GM18907 (cell line): ENCODE data around the gene SYNM.

Source experiments
- ATAC-seq: cut with Tn5 transposase; IDR thresholded peaks from one replicate; pipeline ENCODE4 v1.9.1; 2021; ENCODE audit warnings: mild to moderate bottlenecking, moderate library complexity; ENCODE audit not compliant: unreplicated experiment

SYNM gene

DNA sequence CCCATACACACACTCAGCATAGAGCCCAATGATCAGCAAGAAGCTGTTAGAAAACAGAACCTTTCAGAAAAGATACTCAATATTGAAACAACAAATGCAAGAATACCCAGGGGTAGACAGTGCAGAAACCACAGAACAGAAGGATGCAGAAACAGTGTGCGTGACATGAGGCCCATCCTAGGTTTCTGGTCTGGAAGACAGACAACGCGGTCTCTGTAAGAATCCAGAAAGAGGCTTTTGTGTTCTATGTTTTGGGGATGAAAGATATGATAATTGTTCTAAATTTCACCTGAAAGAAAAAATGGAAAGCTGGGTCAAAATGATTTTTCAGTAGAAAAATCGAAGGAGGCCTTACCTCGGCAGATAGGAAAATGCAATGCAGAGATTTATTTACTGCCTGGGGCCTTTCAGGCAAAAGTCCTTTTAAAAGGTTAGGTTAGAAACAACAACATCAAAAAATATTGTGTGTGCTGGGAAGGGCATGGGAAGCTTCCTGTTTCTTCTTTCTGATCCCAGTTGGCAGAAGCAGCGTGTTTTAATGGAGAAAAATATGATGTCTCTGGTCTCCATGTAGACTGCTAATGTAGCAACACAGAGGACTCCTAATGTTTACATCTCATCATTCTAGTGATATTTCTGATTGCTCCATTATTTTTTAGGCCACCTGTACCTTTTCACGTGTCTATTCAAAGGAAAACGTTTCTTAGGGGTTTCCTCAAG lies 17.0 kb downstream of the SYNM start:
- ATAC-seq, result no peak

GRCh38 chr15:99122831-99123712 lies 18.2 kb downstream of the SYNM start:
- ATAC-seq, result no peak

DNA sequence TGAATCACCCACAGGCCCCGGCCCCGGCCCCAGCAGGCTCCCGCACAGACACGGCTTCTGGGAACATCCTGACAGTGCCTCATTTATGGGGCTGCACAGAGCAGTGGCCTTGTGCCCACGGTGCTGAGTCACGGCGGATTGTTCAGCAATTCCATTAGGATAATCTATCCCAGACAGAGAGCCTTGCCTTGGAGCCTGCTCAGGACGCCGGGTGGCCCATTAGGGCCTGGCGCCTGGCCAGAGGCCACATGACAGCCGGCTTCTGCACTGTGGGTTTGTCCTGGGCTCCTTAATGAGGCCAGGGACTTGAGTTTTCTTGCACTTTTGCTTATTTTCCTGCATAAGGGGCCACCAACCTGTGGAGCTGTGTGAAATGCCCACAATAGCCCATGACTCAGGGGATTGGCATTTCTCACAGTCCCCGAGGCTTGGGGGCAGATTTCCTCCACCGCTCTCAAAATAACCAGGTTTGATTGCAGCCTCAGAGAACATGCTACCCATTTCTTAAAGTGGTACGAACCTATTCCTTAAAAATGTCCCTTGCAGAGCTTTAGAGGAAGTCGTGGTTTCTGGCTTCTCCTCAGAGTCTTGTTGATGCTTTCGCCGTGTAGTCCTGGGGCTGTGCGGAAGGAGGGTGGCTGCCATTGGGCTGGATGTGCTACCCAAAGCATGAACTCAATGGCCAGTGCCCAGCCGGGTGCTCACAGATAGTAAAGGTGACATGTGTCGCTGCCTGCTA lies 19.0 kb downstream of the SYNM start:
- ATAC-seq, result no peak

DNA sequence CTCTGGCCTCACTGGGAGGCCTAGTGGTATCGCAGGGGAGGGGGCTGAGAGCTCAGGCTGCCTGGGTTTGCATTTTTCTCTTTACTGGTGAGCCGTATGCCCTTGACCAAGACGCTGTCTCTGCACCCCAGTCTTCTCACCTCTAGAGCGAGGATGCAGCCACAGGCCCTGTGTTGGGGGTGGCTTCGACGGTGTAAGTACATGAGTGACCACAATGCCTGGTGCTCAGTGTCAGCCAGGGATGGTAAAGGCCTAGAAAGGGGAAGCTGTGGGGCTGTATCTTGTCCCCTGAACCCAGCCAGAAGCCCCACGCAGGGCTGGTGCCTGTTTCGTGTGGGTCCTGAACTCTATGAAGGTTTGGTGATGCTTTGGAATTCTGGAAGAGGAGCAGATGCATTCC lies 19.8 kb downstream of the SYNM start:
- ATAC-seq, result no peak

- no peak for ATAC-seq
Observed at GRCh38 chr15:99125061-99125891, 20.4 kb downstream of the SYNM start.

GRCh38 chr15:99126131-99126588 lies 21.3 kb downstream of the SYNM start:
- ATAC-seq, result no peak

- ATAC-seq, result no peak
Observed at GRCh38 chr15:99126930-99127329, 22.1 kb downstream of the SYNM start.

DNA sequence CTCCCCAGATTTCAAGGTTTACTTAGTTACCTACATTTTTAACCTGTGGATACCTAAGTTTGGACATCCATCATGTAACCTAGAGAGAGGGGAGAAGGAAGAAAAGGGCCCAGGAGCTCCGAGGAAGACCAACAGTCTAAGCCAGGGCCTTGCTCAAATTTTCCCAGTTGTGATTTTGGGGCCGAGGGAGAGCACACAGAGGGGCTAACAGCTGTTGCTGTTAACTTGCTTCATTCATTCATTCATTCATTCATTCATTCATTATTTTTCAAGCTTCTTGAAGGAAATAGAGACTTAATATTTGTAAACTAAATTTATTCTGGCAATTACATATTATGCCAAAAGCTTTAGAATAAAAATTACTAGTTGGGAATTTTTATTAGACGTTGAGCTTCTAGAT lies 22.9 kb downstream of the SYNM start:
- no peak for ATAC-seq

DNA sequence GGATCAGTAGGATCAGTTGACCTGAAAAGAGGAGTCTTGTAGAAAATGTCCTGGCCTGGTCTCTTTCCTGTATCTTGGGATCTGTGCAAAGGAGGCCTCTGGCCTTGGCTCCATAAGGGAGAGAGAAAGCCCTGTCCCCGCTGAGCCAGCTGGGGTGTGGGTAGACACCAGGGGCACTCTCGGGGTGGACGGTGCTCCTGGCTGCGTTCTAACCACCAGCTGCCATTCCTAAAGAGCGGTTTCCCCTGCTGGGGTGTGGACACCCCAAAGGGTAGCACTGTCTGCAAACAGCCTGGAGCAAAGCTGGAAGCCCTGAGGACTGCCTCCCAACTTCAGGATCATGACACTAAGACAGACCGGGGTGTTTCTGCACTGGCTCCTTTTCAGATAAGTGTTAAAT lies 23.5 kb downstream of the SYNM start:
- ATAC-seq, result no peak

- ATAC-seq, result no peak
Observed at GRCh38 chr15:99129644-99130043, 24.8 kb downstream of the SYNM start.

DNA sequence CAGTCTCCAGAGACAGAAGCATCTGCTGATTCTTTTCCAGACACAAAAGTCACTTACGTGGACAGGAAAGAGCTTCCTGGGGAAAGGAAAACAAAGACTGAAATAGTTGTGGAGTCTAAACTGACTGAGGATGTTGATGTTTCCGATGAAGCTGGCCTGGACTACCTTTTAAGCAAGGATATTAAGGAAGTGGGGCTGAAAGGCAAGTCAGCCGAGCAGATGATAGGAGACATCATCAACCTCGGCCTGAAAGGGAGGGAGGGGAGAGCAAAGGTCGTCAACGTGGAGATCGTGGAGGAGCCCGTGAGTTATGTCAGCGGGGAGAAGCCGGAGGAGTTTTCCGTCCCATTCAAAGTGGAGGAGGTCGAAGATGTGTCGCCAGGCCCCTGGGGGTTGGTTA lies 25.4 kb downstream of the SYNM start:
- no peak for ATAC-seq

DNA sequence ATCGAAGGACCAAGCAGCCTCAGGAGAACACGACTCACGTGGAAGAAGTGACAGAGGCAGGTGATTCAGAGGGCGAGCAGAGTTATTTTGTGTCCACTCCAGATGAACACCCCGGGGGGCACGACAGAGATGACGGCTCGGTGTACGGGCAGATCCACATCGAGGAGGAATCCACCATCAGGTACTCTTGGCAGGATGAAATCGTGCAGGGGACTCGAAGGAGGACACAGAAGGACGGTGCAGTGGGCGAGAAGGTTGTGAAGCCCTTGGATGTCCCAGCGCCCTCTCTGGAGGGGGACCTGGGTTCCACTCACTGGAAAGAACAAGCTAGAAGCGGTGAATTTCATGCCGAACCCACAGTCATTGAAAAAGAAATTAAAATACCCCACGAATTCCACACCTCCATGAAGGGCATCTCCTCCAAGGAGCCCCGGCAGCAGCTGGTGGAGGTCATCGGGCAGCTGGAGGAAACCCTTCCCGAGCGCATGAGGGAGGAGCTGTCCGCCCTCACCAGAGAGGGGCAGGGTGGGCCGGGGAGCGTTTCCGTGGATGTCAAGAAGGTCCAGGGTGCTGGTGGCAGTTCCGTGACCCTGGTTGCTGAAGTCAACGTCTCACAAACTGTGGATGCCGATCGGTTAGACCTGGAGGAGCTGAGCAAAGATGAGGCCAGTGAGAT lies 26.0 kb downstream of the SYNM start:
- no peak for ATAC-seq

DNA sequence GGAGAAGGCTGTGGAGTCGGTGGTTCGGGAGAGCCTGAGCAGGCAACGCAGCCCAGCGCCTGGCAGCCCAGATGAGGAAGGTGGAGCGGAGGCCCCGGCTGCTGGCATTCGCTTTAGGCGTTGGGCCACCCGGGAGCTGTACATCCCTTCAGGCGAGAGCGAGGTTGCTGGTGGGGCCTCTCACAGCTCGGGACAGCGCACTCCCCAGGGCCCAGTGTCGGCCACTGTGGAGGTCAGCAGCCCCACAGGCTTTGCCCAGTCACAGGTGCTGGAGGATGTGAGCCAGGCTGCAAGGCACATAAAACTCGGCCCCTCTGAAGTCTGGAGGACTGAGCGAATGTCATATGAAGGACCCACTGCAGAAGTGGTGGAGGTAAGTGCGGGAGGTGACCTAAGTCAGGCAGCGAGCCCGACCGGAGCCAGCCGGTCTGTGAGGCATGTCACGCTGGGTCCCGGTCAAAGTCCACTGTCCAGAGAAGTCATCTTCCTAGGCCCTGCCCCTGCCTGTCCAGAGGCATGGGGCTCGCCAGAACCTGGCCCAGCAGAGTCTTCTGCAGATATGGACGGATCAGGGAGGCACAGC lies 26.7 kb downstream of the SYNM start:
- ATAC-seq, result no peak

DNA sequence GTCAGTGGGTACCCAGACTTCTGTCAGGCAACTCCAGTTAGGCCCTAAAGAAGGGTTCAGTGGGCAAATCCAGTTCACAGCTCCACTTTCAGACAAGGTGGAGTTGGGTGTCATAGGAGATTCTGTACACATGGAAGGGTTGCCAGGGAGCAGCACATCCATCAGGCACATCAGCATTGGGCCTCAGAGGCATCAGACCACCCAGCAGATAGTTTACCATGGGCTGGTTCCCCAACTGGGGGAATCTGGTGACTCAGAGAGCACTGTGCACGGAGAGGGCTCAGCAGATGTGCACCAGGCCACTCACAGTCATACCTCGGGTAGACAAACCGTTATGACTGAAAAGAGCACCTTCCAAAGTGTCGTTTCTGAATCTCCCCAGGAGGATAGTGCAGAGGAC lies 27.2 kb downstream of the SYNM start:
- no peak for ATAC-seq

- no peak for ATAC-seq
Observed at GRCh38 chr15:99132634-99133287, 27.9 kb downstream of the SYNM start.

GRCh38 chr15:99134317-99134821 lies 29.5 kb downstream of the SYNM start:
- no peak for ATAC-seq

DNA sequence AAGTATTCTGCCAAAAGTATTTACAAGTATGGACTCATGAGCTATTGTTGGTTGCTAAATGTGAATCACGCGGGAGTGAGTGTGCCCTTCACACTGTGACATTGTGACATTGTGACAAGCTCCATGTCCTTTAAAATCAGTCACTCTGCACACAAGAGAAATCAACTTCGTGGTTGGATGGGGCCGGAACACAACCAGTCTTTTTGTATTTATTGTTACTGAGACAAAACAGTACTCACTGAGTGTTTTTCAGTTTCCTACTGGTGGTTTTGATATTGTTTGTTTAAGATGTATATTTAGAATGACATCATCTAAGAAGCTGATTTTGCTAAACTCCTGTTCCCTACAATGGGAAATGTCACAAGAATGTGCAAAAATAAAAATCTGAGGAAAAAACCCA lies 30.3 kb downstream of the SYNM start:
- peak; percentile 84 for ATAC-seq

DNA sequence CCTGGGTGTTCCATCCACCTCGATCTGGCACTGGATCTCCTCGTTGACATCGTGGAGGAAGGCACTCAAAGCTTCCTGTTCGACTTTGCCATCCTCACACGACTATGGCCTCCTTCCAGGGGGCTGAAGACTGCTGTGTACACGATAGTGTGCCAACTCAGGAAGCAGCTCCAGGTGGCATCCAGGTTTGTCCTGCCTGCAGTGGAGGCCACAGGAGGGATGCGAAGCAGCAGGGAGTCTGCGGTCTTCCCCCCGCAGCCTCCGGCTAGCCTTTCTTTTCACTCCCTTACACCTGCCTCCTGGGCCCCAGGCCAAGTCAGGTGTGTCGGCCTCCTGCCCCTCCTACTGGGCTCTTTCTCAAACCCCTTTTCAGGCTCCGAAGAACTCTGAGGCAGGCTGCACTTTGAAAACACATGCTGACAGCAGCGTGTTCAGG lies 32.2 kb downstream of the SYNM start:
- no peak for ATAC-seq

DNA sequence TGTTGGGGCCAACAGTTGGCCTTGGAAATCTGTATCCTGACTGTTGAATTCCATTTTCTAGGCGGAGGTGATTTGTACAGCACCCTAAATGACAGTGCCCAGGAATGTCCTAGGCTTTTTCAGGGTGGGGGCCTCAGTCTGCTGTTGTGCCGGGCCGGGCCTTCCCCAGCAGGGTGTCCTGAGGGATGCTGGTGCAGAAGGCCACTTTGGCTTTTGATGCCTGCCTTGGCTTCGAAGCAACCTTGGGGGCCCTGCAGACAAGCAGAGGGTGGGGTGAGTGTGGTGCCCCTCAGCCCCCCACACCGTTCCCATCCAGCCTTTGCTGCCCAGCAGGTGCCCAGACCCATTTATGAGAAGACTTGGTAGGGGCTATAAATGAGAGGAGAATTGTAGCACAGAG lies 33.0 kb downstream of the SYNM start:
- no peak for ATAC-seq
